Measurements from ENCODE around the gene INPP5D.

Gene INPP5D

GRCh38 chr2:233219848-233220247 is 159.7 kb downstream of the INPP5D start:
- no peak for DNase-seq

- no peak for DNase-seq
Measured at GRCh38 chr2:233221378-233222063, 161.4 kb downstream of the INPP5D start.

DNA sequence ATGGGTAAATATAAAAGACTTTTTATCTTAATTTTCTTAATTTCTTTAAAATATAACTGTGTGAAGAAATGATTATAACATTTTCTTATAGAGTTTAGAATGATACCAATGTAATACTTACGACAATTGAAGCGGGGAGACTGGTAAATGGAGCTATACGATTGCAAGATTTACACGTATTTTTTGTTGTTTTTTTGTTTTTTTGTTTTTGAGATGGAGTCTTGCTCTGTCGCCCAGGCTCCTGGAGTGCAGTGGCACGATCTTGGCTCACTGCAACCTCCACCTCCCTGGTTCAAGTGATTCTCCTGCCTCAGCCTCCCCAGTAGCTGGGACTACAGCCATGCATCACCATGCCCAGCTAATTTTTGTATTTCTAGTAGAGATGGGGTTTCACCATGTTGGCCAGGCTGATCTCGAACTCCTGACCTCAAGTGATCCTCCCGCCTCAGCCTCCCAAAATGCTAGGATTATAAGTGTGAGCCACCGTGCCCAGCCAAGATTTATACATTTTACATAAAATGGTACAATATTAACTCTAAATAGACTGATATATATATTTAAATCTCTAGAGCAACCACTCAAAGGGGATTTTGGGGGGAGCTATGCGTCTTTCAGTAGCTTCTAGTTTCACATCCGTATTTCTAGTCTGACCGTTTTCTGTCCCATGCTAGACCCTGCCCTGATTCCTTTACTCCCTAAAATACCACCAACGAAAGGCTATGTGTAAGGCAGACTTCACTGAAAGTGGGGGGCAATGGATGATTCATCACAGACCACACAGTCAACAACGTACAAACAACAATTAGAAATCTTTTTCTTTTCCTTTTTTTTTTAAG is 163.1 kb downstream of the INPP5D start:
- no peak for DNase-seq

DNA sequence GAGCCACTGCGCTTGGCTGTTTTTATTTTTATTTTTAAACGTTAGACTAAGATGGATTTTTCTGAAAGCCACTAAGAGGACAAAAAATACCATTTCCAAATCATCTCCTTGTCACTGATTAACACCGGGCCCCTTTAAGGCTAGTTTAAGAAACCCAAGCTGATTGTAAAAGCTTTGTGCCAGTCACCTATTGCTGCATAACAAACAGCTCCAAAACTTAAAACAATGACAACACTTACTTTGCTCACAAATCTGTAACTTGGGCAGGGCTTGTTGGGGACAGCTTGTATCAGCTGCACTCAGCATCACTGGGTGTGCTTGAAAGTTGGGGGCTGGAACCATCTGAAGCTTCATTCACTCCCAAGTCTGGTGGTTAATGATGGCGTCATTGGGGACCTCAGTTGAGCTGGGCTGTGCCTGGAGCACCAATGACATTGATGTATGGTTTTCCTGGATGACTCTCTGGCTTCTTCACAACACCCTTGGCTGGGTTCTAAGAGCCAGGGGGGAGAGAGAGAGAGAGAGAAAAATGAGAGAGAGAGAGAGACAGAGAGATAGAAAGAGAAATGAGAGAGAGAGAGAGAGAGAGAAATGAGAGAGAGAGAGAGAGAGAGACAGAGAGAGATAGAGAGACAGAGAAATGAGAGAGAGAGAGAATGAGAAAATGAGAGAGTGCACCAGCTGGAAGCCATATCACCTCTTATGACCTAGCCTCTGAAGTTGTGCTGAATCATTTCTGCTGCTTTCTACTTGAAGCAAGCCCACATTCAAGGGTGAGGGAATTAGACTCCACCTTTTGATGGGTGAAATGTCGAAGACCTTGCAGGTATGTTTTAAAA is 165.3 kb downstream of the INPP5D start:
- no peak for DNase-seq

DNA sequence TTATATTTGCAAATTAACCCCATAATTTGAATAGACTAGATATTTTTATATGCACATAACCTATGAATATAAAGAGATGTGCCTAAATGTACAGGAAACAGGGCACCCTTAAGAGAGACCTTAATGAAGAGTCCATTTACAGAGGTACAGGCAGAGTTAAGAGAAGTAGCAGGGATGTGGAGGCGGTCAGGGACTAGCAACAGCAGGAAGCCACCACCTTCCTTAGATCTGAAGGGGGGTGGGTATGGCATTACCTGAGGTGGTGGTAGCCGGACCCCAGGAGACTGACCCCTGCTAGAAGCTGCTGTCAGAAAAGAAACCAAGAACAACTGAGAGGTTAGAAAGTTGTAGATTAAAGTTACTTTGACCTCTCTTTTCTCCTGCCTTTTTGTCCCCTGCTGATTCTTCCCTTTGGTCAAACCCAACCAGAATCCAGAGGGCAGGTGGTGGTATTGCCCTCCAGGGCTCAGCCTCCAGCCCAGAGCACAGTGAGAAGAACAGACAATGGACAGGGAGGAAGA is 166.4 kb downstream of the INPP5D start:
- DNase-seq, result no peak

- DNase-seq, result no peak
Measured at GRCh38 chr2:233227346-233227978, 167.3 kb downstream of the INPP5D start.

- no peak for DNase-seq
Measured at GRCh38 chr2:233228376-233228775, 168.2 kb downstream of the INPP5D start.

- DNase-seq, result no peak
Measured at GRCh38 chr2:233233618-233234230, 173.6 kb downstream of the INPP5D start.

DNA sequence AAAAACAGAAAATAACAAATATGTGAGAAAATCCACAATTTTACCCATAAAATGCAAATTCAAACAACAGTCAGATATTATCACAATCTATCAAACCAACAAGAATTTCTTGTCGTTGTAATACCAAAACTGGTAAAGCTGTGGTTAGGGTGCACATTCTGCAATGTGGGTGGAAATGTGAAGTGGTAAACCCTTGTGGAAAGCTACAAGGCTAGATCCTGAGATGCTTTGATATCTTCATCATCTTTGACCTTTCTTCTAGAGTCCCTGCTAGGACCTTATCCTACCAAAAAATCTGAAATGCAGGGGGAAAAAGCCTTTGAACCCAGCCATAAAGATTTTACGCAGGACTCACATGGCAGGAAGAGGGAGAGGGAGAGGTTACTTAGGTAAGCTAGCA is 174.1 kb downstream of the INPP5D start:
- DNase-seq, result no peak

DNA sequence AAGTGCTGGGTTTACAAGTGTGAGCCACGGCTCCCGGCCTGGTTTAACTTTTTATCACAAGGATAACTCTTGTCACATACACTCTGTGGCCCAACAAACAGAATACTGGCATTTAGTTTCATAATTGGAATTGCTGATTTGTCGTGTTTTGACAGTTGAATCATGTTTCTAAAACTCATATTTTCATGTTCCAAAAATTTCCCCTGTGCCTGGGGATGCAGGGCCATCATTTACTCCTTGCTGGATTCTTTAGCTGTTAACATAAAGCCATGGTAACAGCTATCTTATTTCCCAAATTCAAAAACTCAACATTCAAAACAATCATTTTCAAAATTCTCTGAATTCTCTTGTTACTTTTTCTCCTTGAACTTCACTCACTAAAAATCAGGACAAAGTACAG is 174.9 kb downstream of the INPP5D start:
- DNase-seq, result no peak

GRCh38 chr2:233235977-233236376 is 175.8 kb downstream of the INPP5D start:
- no peak for DNase-seq

- DNase-seq, result no peak
Measured at GRCh38 chr2:233236820-233237589, 176.9 kb downstream of the INPP5D start.

- peak in 1 of 2 donors; percentile 60 for DNase-seq
Measured at GRCh38 chr2:233240897-233241296, 180.8 kb downstream of the INPP5D start.

GRCh38 chr2:233241803-233242202 is 181.7 kb downstream of the INPP5D start:
- no peak for DNase-seq

DNA sequence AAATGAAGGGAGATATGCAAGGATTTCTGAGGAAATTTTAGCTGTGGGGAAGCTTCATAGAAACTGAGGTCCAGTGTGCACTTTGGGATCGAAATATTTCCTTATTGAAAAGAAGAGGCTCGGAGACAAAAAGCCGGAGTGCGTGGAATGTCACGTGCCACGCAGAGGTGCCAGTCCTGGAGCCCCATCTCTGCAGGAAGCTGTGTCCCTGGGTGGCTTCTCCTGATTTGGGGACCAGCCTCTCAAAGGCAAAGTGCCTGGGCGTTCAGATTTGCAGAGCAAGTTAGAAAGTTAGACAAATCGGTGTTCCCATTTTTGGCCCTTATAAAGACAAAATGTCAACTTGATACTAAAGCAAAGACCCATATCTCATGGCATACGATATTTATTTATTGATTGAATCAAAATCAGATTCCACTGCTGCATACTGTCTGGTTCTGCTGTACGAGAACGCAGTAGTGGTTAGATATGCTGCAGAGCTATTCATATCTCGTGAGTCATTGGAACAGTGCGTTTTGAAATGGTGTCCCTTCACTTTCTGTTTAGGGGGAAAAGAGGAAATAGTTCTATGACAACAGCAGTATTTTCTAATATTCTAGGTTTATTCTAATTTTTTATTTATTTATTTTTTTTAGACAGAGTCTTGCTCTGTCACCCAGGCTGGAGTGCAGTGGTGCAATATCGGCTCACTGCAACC is 182.2 kb downstream of the INPP5D start:
- no peak for DNase-seq

DNA sequence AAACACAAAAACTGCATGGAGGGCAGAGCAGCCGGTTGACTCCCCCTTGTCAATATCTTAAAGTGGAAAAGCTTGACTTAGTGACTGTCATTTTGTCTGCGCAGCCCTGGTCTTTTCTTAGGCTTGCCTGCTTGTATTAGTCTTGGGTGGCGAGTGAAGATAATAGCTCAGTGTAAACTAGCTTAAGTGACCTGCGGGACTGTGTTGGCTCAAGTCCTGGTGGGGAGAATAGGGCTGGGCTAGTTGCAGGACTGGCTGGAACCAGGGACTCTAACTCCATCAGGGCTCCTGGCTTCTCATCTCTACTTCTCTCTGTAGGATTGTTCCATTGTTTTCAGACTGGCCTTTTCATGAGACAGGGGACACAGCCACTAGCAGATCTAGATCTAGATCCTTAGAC is 183.2 kb downstream of the INPP5D start:
- no peak for DNase-seq

DNA sequence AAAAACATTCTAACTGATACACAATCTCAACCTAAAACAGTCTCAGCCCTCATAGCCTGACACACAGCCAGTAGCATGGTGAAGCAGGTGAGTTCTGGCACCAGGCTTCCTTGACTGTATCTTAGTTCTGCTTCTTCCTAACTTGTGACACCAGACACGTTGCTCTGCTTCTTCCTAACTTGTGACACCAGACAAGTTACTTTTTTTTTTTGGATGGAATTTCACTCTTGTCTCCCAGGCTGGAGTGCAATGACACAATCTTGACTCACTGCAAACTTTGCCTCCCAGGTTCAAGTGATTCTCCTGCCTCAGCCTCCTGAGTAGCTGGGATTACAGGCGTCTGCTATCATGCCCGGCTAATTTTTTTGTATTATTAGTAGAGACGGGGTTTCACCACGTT is 184.7 kb downstream of the INPP5D start:
- no peak for DNase-seq

- DNase-seq, result no peak
Measured at GRCh38 chr2:233245406-233245805, 185.3 kb downstream of the INPP5D start.

GRCh38 chr2:233247116-233247515 is 187.0 kb downstream of the INPP5D start:
- no peak for DNase-seq

GRCh38 chr2:233247744-233248143 is 187.6 kb downstream of the INPP5D start:
- peak; percentile 44 to 52 for DNase-seq

DNA sequence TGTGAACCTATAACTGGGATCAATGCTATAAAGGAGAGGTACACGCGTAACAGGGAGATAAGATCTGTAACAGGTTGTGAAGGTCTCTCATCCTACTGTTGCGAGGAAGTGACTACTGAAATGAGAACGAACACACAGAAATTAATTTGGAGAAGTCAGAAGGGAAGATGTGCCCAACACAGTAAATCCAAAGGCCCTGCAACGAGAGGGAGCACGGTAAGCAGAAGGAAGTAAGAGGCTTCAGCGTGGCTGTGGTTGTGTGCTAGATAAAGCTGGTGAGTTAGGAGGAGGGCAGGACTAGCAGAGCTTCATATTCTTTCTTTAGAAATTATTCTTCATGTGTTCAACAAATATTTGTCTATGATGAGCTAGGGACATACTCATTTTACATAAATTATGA is 188.9 kb downstream of the INPP5D start:
- peak in 1 of 2 donors; percentile 11 for DNase-seq

Measured in CD4-positive, alpha-beta T cell treated with Interleukin-1 beta for 1 hour (primary cell).